ENCODE measurements around the gene RAB7A.

DNA sequence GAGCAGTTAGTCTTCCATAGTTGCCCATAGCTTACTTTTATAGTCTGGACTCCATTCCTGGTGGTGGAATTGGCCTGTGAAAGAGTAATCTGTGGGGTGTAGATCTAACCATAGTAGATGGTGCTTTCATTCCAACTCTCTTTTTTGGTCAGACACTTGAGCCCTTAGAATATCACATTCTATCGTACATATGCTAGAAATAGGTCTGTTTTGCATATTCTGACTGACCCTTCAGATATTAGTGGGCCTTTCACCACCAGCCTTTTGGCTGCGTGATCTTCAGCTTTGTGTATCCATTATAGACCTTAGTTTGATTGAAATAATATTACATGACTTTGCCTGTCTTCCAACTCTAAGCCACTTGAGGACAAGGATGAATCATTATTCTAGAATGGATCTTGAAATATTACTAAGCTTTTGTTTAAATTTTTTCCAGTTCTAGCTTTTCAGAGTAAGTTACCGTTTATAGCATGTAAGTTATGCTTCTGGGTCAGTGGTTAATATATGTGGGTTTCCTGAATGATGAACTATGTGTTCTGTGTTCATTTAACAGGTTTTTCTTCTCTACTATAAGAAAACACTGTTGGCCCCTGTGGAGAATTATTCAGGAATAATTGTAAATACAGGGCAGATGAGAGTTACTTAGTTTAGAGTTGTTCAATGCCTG, 8.7 kb downstream of the RAB7A start:
- TF ChIP-seq, protein P1, sequence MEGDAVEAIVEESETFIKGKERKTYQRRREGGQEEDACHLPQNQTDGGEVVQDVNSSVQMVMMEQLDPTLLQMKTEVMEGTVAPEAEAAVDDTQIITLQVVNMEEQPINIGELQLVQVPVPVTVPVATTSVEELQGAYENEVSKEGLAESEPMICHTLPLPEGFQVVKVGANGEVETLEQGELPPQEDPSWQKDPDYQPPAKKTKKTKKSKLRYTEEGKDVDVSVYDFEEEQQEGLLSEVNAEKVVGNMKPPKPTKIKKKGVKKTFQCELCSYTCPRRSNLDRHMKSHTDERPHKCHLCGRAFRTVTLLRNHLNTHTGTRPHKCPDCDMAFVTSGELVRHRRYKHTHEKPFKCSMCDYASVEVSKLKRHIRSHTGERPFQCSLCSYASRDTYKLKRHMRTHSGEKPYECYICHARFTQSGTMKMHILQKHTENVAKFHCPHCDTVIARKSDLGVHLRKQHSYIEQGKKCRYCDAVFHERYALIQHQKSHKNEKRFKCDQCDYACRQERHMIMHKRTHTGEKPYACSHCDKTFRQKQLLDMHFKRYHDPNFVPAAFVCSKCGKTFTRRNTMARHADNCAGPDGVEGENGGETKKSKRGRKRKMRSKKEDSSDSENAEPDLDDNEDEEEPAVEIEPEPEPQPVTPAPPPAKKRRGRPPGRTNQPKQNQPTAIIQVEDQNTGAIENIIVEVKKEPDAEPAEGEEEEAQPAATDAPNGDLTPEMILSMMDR (IDR thresholded peaks at IDR 0.05) = no peak
- TF ChIP-seq POLR2A (IDR thresholded peaks at IDR 0.05) = no peak
